GM19455 (cell line): ENCODE results near the gene SLC27A1.

Experiments used
- ATAC-seq: cut with Tn5 transposase; IDR thresholded peaks from one replicate; pipeline ENCODE4 v1.9.1; 2021; ENCODE audit not compliant: unreplicated experiment

The SLC27A1 gene

GRCh38 chr19:17470068-17470841 is at the start of gene SLC27A1:
Gene SLC27A1 (plus strand): TSS chr19:17470524. CDS start chr19:17470541, 17 bp downstream.
- peak; percentile 81 for ATAC-seq

GRCh38 chr19:17421942-17422341 is 48.4 kb upstream of the SLC27A1 start:
- no peak for ATAC-seq

GRCh38 chr19:17423429-17424208 is 46.7 kb upstream of the SLC27A1 start:
- ATAC-seq = no peak

GRCh38 chr19:17424743-17425365 is 45.5 kb upstream of the SLC27A1 start:
- no peak for ATAC-seq

GRCh38 chr19:17429641-17430113 is 40.6 kb upstream of the SLC27A1 start:
- ATAC-seq = no peak

GRCh38 chr19:17431417-17431816 is 38.9 kb upstream of the SLC27A1 start:
- ATAC-seq = no peak

GRCh38 chr19:17435218-17435617 is 35.1 kb upstream of the SLC27A1 start:
- ATAC-seq = no peak

GRCh38 chr19:17436094-17436873 is 34.0 kb upstream of the SLC27A1 start:
- ATAC-seq = no peak

GRCh38 chr19:17436874-17437267 is 33.5 kb upstream of the SLC27A1 start:
- no peak for ATAC-seq

- ATAC-seq = no peak
Measured at GRCh38 chr19:17441241-17442021, 28.9 kb upstream of the SLC27A1 start.

GRCh38 chr19:17445526-17446165 is 24.7 kb upstream of the SLC27A1 start:
- ATAC-seq = no peak

GRCh38 chr19:17447704-17448130 is 22.6 kb upstream of the SLC27A1 start:
- ATAC-seq = no peak

GRCh38 chr19:17448131-17448967 is 22.0 kb upstream of the SLC27A1 start, which contains the start of gene TMEM221:
Gene TMEM221 (minus strand): TSS chr19:17448668. CDS start chr19:17448462, 206 bp downstream.
- no peak for ATAC-seq

GRCh38 chr19:17450264-17451075 is 19.9 kb upstream of the SLC27A1 start:
- no peak for ATAC-seq

- ATAC-seq = no peak
Measured at GRCh38 chr19:17451820-17452219, 18.5 kb upstream of the SLC27A1 start.

- ATAC-seq = no peak
Measured at GRCh38 chr19:17454576-17455071, 15.7 kb upstream of the SLC27A1 start.

- no peak for ATAC-seq
Measured at GRCh38 chr19:17455308-17456123, 14.8 kb upstream of the SLC27A1 start.
